GM12865 (cell line): ENCODE measurements around the gene COL18A1.

ENCODE experiments used
- DNase-seq: peaks from one replicate; pipeline ENCODE4 v3.0.0; 2010; ENCODE audit warnings: low read depth
- H3K4me3 ChIP-seq: 2 replicates; pipeline ENCODE4 v1.5.1; 2011; ENCODE audit warnings: mild to moderate bottlenecking, low read depth, low read length, control low read depth
- CTCF ChIP-seq: IDR thresholded peaks from 2 replicates; pipeline ENCODE4 v1.5.1; 2011; ENCODE audit warnings: low read length, control low read depth, low read depth, inconsistent platforms; ENCODE audit not compliant: insufficient read depth; ENCODE audit errors: missing control alignments

COL18A1 gene

GRCh38 chr21:45415943-45416611 lies 11.1 kb downstream of the COL18A1 start:
- no peak for TF ChIP-seq CTCF
- no peak overlapping the region for H3K4me3 ChIP-seq
- DNase-seq = no peak

DNA sequence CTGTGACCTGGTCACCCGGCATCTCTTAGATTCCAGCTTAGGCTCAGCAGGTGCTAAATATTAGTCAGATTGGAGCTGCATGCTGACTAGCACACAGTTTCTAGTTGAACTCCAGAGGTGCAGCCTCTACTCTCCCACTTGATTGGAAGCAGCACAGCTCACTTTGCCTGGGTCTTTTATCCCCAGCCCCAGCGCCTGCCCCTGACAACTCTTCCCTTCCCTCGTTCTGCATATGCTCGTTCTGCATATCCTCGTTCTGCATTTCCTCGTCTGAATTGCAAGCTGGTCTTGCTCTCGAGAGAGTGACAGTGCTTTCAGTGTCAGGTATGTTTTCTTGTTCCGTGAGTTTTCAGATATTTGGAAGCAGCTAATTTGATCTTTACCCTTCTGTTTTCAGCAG lies 11.7 kb downstream of the COL18A1 start:
- H3K4me3 ChIP-seq = no peak overlapping the region
- no peak for TF ChIP-seq CTCF
- DNase-seq = no peak

GRCh38 chr21:45417256-45417950 lies 12.4 kb downstream of the COL18A1 start:
- no peak for DNase-seq
- no peak for TF ChIP-seq CTCF
- H3K4me3 ChIP-seq = no peak overlapping the region

- TF ChIP-seq CTCF = no peak
- no peak overlapping the region for H3K4me3 ChIP-seq
- no peak for DNase-seq
Measured at GRCh38 chr21:45417951-45418300, 13.0 kb downstream of the COL18A1 start.

DNA sequence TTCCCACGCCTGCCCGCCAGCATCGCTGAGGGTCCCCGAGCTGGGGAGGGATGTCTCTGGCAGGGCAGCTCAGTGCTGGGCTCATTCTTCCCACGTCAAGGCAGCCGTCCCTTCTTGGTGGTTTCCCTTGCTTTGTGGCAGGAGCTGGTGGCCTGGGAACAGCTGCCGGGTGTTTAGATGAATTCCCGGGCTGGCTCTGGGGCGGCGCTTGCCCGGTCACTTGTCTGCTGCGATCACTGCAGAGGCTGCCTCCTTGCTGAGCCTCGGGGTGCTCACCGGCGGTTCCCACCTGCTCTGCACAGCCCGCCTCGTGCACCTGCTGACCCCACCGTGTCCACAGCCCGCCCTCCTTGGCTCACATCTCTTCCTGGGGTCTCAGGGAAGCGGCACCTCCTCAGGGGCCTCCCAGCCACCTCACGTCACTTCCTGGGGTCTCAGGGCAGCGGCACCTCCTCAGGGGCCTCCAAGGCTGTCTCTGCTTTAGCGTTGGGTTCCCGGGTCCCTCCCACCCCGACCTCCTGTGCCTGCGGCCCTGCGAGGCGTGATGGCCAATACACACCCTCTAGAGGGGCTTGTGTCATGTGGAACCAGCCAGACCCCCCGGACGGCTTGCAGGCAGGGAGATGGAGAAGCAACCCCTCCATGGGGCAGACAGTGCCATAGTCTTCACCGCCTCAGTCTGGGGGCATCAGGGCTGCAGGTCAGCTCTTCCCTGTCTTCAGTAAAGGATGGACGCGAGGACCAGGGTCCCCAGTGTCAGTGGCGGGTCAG lies 13.5 kb downstream of the COL18A1 start:
- no peak overlapping the region for H3K4me3 ChIP-seq
- TF ChIP-seq CTCF = no peak
- no peak for DNase-seq

DNA sequence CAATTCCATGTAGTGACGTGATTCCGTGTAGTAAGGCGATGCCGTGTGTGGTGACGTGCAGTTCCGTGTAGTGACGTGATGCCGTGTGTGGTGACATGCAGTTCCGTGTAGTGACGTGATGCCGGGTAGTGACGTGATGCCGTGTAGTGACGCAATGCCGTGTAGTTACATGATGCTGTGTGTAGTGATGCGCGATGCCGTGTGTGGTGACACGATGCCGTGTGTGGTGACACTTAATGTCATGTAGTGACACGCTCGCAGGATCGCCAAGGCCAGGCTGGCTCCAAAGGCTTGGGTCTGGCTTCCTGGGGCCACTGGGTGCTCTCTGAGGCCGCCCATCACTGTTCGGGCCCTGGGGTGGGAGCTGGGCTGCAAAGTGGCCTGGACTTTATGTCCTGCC lies 14.2 kb downstream of the COL18A1 start:
- no peak for TF ChIP-seq CTCF
- DNase-seq = no peak
- no peak overlapping the region for H3K4me3 ChIP-seq
